Measurements from ENCODE around the gene TAF6L. TPM values are rescaled to one million over a fixed set of nuclear protein-coding genes. Genes with fewer than 3 reads are reported as not detected.

The TAF6L gene
- total RNA-seq, 1 donor from 2014 or later, result 40.2 TPM

DNA sequence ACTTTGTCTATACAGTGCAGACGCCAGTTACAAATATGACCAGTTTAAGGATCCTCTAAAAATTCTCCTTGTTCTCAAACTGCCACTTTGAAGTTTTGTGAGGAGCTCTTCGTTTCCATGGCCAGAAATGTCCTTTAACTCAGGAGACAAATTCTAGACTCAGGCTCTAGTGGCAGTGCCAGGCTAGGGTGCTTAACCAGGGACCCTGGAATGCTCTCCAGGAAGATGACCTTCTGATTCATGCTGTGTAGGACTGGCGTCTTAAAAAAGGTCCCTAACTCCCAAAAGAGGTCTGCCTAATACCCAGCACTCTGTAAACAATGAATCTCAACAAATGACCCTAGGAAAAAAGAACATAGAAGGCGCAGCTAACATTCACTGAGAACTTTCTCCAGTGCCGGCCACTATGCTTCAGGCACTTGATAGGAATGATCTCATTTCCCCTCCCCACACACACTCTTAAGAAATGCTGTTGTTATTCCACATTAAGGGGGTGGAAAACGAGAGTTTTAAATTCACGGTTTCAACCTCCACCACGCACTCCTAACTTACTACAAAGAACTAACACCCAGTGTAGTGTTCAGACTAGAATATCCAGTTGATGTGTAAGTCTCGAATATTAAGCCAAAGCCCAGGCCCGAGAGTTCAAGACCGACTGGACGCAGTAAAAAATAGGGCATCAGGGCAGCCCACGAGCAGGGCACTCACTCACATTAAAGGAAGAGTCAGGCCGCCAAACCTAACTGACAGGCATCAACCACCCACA is 33.3 kb downstream of the TAF6L start:
- no peaks in the 10 kb centered on the region for H3K9me3 Mint-ChIP-seq
- peaks cover 20% of the 10 kb centered on the region for H3K4me1 Mint-ChIP-seq
- no peaks in the 10 kb centered on the region for H3K27me3 Mint-ChIP-seq (ENCODE audit: low read depth)
- no peak for DNase-seq (ENCODE audit: low spot score in 2 of 2, unreplicated experiment in 2 of 2)
- TF ChIP-seq, protein P1, sequence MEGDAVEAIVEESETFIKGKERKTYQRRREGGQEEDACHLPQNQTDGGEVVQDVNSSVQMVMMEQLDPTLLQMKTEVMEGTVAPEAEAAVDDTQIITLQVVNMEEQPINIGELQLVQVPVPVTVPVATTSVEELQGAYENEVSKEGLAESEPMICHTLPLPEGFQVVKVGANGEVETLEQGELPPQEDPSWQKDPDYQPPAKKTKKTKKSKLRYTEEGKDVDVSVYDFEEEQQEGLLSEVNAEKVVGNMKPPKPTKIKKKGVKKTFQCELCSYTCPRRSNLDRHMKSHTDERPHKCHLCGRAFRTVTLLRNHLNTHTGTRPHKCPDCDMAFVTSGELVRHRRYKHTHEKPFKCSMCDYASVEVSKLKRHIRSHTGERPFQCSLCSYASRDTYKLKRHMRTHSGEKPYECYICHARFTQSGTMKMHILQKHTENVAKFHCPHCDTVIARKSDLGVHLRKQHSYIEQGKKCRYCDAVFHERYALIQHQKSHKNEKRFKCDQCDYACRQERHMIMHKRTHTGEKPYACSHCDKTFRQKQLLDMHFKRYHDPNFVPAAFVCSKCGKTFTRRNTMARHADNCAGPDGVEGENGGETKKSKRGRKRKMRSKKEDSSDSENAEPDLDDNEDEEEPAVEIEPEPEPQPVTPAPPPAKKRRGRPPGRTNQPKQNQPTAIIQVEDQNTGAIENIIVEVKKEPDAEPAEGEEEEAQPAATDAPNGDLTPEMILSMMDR (IDR thresholded peaks at IDR 0.05; ENCODE audit: unreplicated experiment), result no peak
- H3K36me3 Mint-ChIP-seq, result peaks cover 21% of the 10 kb centered on the region
- H3K27ac Mint-ChIP-seq, result peak overlapping the region; percentile 99
- peak overlapping the region; percentile 99 for H3K4me3 Mint-ChIP-seq

DNA sequence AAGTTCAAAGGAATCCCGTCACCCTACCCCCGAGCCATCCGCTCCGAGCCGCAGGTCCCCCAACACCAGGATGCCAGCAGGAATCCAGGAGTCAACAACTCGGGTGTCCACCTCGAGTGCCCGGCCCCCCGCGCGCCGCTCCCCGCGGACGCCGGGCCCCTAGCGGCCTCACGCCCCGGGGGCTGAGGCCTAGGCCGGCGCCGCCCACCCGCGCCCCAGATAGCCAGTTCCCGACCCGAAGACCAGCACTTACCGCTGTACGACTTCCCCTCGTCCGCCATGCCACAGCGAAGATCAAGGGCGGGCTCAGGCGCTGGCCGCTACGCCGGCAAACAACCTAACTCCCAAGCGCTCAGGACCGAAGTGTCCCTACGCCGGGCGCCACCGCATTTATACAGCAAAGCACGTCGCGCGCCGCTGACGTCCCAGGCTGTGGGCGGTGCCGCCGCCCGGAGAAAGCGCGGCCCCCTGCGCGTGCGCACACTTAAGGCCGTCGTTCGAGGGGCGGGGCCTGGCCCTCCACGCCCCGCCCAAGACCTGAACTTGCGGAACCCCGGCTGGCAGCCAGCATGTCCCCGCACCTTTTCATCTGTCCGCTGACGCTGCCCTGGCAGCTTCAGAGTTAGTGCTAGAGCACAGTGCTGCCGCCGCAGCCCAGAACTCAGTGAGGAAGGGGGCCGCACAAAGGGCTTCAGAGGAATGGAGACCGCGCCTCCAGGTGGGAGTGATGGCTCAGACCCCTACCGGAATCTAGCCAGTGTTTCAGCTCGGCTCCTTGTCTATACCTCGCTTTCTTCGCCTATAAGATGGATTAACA is 34.1 kb downstream of the TAF6L start, which contains the start of gene NXF1:
Gene NXF1 (minus strand): TSS at position 365 of the 817 bp plus-strand sequence. CDS start 84 bp downstream, at position 281.
- peak within 1 kb of the TSS; percentile 100 for H3K27ac Mint-ChIP-seq
- H3K27me3 Mint-ChIP-seq (ENCODE audit: low read depth), result no peaks in the 10 kb centered on the region
- peak; percentile 97 to 98 for DNase-seq (ENCODE audit: low spot score in 2 of 2, unreplicated experiment in 2 of 2)
- H3K9me3 Mint-ChIP-seq, result no peaks in the 10 kb centered on the region
- TF ChIP-seq, protein P1 (IDR thresholded peaks at IDR 0.05; ENCODE audit: unreplicated experiment), result peak; percentile 22
- peaks cover 20% of the 10 kb centered on the region for H3K4me1 Mint-ChIP-seq
- H3K36me3 Mint-ChIP-seq, result peaks cover 16% of the 10 kb centered on the region
- H3K4me3 Mint-ChIP-seq, result peak within 1 kb of the TSS; percentile 99

DNA sequence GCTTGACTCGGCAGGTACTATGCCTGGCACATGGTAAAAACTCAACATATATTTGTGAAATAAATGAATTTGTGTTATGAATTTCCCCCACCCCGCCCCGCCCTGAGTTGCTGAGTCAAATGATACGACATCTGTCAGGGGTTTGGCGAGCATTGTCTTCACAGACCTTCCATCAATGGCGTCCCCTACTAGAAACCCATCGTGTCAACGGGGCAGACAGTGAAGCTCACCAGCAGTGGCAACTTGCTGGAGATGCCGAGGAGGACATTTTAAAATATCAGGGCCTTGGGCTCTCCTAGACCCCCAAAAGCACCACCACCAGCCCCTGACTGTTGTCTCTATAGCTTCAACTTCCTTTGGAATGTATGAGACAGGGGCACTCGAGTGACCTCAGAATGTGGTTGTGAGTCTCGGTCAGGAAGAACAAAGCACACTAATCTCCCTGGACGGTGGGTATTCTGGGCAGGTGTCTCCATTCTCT is 34.8 kb downstream of the TAF6L start:
- Mint-ChIP-seq H3K27me3 (ENCODE audit: low read depth) (no peaks in the 10 kb centered on the region), H3K9me3 (no peaks in the 10 kb centered on the region), H3K4me3 (peak overlapping the region; percentile 99), H3K27ac (peak overlapping the region; percentile 100), H3K4me1 (peaks cover 23% of the 10 kb centered on the region), H3K36me3 (peaks cover 13% of the 10 kb centered on the region)
- no peak for DNase-seq (ENCODE audit: low spot score in 2 of 2, unreplicated experiment in 2 of 2)
- TF ChIP-seq, protein P1 (IDR thresholded peaks at IDR 0.05; ENCODE audit: unreplicated experiment), result no peak

DNA sequence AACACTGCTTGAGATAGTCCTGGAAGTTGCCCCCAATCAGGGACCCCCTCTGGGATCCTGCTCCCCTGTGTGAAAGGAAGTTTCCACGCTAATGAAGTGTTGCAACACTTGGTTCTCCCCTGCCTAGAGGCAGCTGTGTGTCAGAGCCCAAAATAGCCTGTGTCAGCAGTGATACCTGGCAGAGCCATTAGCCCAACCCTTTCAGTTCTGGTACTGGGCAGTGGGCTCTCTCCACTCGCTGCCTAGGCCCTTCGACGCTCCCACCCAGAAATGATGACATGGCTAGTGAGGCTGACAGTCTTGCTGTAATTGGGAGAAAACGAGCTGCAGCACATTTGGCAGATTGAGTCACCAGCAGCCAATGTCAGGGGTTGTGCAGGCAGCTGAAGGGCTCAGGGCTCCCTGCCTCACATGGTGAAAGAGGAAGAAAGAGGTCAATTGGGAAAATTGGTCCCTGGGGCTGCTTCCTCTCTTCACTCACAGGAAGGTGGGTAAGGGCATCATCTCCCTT is 35.5 kb downstream of the TAF6L start:
- TF ChIP-seq, protein P1 (IDR thresholded peaks at IDR 0.05; ENCODE audit: unreplicated experiment), result no peak
- DNase-seq (ENCODE audit: low spot score in 2 of 2, unreplicated experiment in 2 of 2), result no peak
- Mint-ChIP-seq H3K4me3 (peak overlapping the region; percentile 99), H3K36me3 (peaks cover 7% of the 10 kb centered on the region), H3K27me3 (ENCODE audit: low read depth) (no peaks in the 10 kb centered on the region), H3K9me3 (no peaks in the 10 kb centered on the region), H3K27ac (peak overlapping the region; percentile 87), H3K4me1 (peaks cover 26% of the 10 kb centered on the region)

DNA sequence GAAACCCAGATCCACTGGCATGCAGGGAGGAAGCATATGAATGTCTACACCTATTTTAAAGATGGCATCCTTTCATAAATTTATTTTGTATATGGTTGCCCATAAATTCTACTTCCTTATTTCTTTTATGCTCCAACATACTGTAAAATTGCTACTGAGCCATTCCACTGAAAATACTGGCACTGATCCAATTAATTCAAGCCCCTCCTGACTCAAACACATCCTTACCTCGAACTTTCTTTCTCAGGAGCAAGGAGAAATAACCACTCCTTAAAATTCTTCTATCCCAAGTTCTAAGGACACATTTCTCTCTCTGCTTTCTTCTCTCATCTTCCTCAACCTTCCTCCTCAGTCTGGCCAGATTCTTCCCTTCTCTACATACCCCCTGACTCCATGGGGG is 39.6 kb downstream of the TAF6L start:
- Mint-ChIP-seq H3K36me3 (peaks cover 14% of the 10 kb centered on the region), H3K4me3 (no peak overlapping the region), H3K9me3 (no peaks in the 10 kb centered on the region), H3K4me1 (peaks cover 13% of the 10 kb centered on the region), H3K27ac (no peak overlapping the region), H3K27me3 (ENCODE audit: low read depth) (no peaks in the 10 kb centered on the region)
- TF ChIP-seq, protein P1 (IDR thresholded peaks at IDR 0.05; ENCODE audit: unreplicated experiment), result no peak
- no peak for DNase-seq (ENCODE audit: low spot score in 2 of 2, unreplicated experiment in 2 of 2)
